GM21737 (cell line): ENCODE results near the gene SEC23B.
A peak's percentile ranks its signal among the peaks of the same experiment; 100 is the strongest.
"Not testable (repeated sequence)": the region's sequence is repeated elsewhere in the genome, so short reads cannot be mapped to it uniquely, and the experiment has no call there.

ENCODE experiments used
- ATAC-seq: cut with Tn5 transposase; IDR thresholded peaks from one replicate; pipeline ENCODE4 v1.9.1; 2021; ENCODE audit warnings: mild to moderate bottlenecking, moderate library complexity; ENCODE audit not compliant: unreplicated experiment

Gene SEC23B

DNA sequence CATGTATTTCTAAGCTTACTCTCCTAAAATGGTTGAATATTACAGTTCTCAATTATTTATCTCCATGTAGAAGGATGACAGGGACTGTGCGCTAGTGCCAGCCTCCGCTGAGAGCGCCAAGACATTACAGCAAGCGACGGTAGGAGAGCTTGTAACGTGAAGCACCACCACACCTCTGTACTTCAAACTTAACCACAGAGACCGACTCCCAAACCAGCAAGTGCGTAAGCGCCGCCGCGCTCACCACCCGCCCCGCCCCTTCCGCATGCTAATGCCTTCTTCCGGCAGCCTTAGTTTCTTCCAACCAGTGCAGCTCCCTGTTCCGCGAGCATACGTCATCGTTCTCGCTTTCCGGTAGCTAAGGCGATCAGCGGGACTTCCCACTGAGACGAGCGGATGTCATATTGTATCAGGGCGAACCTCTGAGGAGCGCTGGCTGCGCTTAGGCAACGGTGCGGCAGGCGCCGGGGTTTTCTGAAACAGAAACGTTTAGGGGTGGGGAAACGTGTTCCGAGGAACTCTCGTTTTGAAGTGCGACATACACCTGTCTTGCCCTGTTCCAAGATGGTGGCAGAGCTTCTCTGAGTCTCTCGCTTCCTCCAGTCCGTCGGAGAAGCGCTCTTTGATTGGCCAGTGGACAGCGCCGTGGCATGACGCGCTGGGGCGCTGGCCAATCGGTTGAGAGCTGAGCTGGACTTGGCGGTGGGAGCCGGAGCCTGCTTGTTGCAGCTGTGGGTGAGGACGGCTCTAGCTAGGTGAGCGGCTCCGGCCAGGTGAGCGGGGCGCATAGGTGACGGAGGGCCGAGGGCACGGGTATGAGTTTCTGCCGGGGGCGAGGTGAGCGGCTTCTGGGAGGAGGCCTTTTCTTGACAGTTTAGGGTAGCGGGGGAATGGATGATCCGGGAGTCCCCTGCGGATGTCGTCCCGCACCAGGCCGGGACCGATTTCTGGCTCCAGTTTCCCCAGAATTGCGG lies at the start of gene SEC23B:
Gene SEC23B, plus strand, starts transcription at position 723 of the 974 bp plus-strand sequence. CDS start 2,896 bp downstream, outside the sequence.
- ATAC-seq, result peak; percentile 92

DNA sequence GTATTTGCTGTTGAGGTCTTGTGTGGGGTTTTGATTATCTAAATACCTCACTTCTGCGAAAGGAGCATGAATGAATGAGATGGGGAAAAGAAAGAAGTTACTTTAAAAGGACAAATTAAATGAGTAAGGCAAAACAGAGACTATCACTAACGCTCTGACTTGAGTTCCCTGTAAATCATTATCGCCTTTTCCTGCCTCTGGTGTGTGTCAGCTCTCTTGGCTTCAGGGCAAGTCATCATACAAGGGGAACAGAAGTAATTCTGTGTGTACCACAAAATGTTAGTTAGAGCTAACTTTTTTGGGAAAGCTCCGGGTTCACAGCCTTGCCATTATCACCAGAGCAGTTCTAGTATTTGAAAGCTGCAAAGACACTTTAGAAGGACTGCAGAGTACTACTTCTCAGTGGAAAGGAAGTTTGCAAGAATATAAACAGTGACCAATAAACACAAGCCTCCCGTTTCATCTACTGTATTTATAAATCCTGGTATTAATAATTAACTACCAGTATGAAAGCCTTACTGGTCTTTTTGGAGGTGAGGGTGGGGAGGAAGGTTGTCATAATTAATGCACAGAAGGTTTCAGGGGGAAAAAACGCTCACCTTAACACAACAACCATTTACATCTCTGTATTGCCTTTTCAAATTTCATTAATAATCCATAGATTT lies 42.1 kb upstream of the SEC23B start:
- no peak for ATAC-seq

DNA sequence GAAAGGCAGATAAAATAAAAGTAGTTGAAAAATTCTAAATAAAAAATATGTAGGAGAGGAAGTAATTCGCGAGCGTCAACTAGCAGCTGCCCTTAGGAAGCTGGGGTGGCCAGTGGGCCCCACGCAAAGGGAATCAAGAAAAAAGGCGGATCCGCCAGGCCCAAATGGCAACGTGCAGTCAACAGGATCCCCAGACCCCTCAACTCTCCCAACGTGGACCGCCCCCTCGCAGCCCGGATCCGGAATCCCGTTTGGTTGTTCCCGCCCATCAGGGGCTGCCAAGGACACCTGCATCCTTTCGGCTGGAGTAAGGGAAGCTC lies 41.2 kb upstream of the SEC23B start:
- peak; percentile 28 for ATAC-seq

DNA sequence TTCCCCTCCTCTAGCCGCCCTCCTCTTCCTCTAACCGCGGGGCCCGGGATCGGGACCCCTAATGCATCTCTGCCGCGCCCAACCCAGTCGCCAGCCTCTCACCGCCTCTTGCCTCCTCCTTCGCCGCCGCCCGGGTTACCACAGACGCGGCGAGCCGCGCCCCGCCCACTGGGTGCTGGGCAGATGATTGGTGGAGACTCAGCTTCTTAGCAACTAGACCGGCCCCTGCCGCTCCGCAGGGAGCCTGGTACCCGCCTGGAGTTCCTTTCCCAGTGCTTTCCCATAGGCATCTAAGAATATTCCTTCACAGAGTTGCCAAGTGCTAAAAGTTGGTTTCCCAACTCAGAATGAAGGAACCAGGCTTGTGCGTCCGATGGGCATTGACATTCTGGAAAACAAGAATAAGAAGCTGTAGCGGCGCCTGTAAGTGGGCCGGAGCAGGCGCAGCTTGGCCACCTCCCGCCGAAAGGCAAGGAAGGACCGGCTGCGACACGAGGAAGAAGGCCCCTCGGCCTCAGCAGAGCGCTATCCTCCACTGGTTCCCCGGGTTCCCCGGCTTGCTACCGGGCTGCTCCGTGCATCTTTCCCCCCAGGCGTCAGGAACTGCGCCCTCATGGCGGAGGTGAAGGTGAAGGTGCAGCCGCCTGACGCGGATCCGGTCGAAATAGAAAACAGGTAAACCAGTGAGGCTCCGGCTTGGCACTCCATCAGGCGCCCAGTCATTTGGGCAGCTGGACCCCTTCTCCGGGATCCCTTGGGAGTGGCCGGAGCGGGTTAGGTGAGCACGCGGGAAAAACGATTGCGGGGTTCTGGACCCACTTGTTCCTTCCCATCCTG lies 40.6 kb upstream of the SEC23B start, which contains the start of the genes DZANK1 and POLR3F:
Gene DZANK1, minus strand, starts transcription at position 137 of the 837 bp plus-strand sequence. CDS start 1,672 bp downstream, outside the sequence.
Gene POLR3F, plus strand, starts transcription at position 497 of the 837 bp plus-strand sequence. Its CDS starts 117 bp downstream, at position 614.
- peak; percentile 89 for ATAC-seq

DNA sequence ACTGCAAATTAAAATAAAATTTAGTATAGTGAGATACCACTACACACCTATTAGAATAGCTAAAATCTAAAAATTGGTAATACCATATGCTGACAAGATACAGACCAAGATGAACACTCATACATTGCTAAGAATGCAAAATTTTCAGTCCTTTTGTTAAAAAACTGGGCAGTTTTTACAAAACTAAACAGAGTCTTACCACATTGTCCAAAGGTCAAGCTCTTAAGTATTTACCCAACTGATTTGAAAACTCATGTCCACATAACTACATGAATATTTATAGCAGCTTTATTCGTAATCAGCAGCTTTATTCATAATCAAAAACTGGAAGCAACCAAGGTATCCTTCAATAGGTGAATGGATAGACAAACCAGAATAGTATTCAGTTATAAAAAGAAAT lies 30.5 kb upstream of the SEC23B start:
- ATAC-seq, result no peak

DNA sequence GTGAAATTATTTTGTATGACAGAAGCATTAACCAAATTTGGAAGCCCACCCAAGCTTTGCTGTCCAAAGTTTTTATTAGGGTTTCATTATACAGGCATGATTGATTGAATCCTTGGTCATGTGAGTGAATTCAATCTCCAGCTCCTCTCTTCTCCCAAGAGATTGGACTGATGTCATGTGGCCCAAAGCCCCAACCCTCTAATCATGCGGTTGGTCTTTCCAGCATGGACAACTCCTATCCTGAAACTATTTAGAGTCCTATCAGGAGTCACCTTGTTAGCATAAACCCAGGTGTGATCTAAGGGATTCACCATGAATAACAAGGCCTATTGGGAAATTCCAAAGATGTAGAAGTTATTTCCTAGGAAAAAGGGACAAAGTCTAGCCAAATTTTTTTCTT lies 29.9 kb upstream of the SEC23B start:
- no peak for ATAC-seq

DNA sequence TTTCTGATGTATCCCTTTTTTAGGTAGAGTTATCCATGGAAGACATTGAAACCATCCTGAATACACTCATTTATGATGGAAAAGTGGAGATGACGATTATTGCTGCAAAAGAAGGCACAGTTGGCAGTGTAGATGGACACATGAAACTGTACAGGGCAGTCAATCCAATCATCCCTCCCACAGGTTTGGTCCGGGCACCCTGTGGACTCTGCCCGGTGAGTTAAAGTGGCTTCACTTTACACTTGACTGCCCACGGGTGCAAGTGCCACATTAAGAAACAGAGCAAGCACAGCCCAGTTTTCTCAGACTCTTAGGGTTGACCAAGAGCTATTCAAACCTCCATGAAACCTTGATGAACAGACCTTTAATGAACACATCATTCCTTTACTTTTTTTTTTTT lies 26.1 kb upstream of the SEC23B start:
- no peak for ATAC-seq

DNA sequence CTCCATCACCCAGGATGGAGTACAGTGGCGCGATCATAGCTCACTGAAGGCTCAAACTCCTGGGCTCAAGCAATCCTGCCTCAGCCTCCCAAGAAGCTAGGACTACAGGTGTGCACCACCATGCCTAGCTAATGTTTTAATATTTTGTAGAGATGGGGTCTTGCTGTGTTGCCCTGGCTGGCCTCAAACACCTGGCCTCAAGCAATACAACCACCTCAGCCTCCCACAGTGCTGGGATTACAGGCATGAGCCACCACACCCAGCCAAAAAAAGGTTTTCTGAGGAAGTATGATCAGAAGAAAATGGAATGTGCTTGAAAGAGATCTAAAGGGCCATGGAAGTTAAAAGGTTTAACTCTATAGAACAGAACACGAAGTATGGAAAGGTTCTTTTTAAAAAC lies 19.4 kb upstream of the SEC23B start:
- no peak for ATAC-seq

DNA sequence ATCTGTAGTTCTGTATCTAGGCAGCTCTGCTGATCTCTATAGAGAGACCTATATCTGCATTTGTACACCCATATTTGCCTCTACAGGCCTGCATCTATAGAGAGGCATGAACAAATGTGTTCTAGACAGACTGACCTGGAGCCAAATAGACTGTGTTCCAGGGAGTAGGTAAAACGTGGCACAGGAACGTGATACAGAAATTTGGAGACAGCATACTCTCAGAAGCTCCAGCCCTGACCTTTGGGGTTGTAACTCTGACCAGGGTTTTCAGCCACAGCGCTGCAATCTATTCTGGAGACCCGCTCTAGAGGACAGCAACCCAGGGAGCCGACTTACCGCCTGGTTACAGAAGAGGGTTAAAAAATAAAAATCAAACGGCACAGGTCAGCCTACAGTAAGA lies 11.7 kb upstream of the SEC23B start:
- no peak for ATAC-seq

DNA sequence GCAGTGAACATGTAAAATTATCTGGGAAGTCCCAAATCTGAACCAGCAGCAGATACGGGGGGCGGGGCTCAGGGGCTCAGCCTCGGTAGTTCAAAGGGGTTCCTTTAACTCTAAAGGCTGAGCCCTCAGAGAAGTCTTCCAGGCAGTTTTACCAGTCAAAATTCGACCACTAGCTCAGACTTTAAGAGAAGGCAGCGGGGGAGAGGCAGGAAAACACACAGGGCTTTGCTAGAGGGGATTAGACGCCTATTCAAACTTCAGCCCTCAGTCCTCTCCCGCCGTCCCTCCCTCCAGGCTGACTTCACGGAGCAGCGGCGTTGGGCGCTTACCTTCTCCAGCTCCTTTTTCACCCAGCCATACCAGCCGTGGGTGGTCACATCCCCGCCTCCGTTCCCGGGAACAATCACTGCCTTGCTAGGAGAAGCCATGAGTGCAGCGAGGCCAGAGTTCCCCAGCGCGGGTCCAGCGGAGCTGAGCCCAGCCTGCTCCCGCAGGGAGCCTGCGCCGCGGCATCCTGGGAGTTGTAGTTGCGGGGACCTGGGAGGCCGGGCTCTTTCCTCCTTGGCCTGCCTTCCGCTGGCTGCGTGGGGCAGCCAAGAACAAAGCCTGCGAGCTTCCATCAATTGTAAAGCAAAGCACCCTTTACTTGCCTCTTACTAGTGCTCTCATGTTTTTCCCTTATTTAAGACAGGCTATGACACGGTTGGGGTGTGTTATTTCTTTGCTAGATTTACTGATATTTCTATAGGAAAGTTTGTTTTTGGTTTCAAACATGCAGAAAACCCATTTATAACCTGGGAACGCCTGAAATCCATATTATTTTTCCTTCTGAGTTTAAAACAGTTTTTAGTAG lies 10.8 kb upstream of the SEC23B start, which contains the start of gene RBBP9:
Gene RBBP9, minus strand, starts transcription at position 486 of the 853 bp plus-strand sequence. Its CDS starts 58 bp downstream, at position 428.
- peak; percentile 100 for ATAC-seq

DNA sequence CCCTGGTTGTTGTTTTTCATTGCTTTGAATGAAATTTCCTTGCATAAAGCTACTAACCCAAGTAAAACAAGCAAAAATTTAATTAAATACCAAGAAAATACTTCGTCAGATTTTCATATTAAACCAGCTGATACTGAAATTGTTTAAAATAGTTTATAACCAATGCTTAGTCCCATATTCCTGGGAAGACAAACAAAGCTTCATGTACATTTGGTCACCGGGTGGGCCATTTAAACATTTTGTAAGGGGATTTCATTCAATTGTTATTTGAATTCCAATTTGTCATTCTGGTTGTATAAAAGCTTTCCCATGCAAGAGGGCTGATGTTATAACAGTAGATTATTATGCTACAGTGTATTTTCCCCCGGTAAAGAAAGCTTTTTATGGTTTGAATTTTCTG lies 10.1 kb upstream of the SEC23B start:
- no peak for ATAC-seq

DNA sequence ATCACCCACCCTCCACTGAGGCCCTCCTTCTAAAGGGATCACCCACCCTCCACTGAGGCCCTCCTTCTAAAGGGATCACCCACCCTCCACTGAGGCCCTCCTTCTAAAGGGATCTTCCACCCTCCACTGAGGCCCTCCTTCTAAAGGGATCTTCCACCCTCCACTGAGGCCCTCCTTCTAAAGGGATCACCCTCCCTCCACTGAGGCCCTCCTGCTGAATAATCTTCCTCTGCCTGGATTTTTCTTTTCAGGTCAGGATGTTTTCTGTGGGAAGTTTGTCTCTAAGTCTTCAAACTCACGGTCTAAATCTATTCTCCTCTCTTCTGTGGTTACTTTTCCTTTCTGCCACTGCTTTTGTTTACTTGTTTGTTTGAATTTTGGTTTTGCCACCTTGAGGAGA lies 6.1 kb upstream of the SEC23B start:
- not testable (repeated sequence) for ATAC-seq

DNA sequence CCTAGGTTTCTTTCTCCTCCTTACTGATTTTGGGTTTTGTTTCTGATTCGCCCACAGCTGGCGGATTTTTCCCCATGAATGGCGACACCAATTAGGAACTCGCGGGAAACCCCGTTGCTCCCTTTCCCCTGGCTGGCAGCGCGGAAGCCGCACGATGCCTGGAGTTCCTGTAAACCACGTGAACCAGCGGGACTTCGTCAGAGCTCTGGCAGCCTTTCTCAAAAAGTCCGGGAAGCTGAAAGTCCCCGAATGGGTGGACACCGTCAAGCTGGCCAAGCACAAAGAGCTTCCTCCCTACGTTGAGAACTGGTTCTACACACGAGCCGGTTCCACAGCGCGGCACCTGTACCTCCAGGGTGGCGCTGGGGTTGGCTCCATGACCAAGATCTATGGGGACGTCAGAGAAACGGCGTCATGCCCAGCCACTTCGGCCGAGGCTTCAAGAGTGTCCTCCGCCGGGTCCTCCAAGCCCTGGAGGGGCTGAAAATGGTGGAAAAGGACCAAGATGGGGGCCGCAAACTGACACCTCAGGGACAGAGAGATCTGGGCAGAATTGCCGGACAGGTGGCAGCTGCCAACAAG lies 3.2 kb upstream of the SEC23B start:
- ATAC-seq, result no peak

DNA sequence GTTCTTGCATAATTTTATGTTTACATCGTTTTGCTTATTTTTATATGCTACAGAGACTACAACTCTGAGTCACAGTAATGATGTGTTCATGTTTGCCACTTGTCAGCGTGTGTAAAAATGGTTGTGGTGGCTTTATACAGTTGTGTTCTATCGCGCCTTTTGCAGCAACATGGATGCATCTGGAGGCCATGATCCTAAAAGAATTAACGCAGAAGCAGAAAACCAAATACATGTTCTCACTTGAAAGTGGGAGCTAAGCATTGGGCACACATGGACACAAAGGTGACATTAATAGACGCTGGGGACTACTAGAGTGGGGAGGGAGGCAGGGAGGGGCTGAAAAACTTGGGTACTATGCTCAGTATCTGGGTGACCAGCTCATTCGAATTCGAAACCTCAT lies 996 bp upstream of the SEC23B start:
- ATAC-seq, result no peak

DNA sequence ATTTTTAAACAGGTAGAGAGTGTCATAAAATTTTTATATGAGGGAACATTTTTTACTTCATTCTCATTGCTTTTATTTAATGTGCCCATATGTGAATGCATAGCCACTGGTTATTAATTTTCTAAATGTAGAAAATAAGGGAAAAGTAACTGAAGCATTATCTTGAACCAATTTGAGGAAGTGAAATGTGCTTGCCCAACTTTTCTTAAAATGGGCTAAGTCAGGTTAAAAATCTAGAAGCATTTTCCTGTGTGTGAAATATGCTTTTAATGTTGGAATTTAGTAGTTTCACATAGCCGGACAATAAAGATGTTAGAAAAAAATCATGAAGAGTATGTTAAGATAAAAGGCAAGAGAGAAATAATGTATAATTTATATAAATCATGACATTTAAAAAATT lies 3.8 kb downstream of the SEC23B start:
- ATAC-seq, result no peak

DNA sequence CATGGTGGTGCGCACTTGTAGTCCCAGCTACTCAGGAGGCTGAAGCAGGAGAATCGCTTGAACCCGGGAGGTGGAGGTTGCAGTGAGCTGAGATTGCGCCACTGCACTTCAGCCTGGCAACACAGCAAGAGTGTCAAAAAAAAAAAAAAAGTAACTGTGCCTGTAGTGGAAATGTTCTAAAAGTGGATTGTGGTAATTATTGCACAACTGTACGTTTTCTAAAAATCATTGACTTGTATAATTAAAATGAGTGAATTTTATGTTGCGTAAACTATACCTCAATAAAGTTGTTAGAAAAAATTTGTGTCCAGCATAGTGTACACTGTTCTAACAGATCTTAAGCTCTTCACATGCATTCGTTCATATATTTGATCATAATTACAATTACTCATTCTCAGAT lies 5.5 kb downstream of the SEC23B start:
- ATAC-seq, result no peak

DNA sequence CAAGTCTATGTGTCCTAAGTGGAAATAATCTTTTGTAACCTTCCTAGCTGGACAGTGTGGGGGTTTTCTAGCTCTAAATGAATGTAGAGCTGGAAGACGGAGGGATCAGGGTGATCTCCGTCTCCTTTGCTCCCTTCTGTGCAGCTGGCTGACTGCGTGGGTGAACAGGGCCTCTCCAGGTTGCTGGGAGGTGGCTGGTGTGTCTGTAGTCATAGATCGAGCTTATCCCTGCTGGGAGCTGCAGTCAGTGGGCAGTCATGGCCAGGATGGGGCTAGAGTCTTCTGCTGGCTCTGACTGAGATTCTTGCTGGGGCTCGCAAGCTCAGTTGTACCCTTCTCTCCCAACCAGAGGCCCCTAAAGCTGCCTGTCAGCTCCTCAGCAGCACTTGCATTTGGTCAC lies 6.4 kb downstream of the SEC23B start:
- ATAC-seq, result no peak

DNA sequence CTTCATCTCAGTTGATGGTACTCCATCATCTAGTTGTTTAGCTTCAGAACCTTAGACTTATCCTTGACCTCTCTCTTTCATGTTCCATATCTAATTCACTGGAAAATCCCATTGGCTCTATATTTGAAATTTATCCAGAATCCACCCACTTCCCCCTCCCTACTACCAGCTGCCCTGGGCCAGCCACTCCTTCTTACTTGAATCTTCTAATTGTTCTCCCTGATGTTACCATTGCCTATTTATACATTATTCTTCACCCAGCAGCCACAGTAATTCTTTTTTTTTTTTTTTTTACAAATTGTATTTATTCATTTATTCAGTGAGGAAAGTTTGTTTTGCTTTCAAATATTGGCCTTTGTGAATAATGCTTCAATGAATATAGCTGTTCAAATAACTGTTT lies 8.2 kb downstream of the SEC23B start:
- no peak for ATAC-seq

DNA sequence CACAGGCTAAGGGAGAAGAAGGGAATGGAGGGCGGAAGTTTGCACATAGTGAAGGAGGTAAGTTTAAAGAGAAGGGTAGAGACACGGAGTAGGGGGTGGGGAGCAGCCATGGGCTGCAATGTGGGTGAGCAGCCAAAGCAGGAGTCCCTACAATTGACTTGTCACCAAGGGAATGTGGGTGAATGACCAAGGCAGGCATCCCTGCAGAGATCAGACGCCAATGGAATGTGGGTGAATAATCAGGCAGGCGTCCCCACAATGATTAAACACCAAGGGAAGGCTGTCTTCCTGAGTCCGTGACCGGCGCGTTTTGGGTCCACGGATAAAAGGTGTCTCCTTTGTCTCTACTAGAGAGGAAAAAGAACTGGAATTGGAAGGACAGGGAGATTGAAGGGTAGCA lies 14.3 kb downstream of the SEC23B start:
- ATAC-seq, result not testable (repeated sequence)

DNA sequence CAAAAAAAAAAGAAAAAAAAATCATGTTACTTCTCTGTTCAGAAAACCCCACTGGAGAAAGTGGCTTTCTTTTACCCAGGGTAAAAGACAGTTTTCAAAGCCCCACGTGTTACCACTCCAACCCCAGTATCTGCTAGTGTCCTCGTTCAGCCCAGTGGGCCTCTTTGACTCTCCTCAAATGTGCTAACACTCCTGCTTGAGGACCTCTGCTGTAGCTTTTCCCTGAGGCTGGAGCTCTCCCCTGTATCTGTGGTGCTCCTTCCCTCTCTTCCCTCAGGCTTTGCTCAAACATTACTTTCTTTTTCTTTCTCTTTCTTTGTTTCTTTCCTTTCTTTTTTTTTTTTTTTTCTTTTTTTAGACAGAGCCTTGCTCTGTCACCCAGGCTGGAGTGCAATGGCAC lies 15.3 kb downstream of the SEC23B start:
- no peak for ATAC-seq
